HFF-Myc (cell line): Measurements from ENCODE around the gene SH3PXD2B.
"Not testable (repeated sequence)": the region's sequence is repeated elsewhere in the genome, so short reads cannot be mapped to it uniquely, and the experiment has no call there.

Experiments
- DNase-seq: peaks from one replicate; pipeline ENCODE4 v3.0.0-alpha.2; 2011; ENCODE audit warnings: low read depth; ENCODE audit errors: extremely low read depth
- H3K4me3 ChIP-seq: replicated peaks from 2 replicates; pipeline ENCODE4 v1.5.1; 2011; ENCODE audit warnings: low read depth, mild to moderate bottlenecking, control low read depth, low read length
- TF ChIP-seq, protein P1 (sequence below): IDR thresholded peaks from 2 replicates; pipeline ENCODE4 v1.5.1; 2012; ENCODE audit warnings: mild to moderate bottlenecking, low read depth, low read length, control low read depth; ENCODE audit errors: missing control alignments

Gene SH3PXD2B

DNA sequence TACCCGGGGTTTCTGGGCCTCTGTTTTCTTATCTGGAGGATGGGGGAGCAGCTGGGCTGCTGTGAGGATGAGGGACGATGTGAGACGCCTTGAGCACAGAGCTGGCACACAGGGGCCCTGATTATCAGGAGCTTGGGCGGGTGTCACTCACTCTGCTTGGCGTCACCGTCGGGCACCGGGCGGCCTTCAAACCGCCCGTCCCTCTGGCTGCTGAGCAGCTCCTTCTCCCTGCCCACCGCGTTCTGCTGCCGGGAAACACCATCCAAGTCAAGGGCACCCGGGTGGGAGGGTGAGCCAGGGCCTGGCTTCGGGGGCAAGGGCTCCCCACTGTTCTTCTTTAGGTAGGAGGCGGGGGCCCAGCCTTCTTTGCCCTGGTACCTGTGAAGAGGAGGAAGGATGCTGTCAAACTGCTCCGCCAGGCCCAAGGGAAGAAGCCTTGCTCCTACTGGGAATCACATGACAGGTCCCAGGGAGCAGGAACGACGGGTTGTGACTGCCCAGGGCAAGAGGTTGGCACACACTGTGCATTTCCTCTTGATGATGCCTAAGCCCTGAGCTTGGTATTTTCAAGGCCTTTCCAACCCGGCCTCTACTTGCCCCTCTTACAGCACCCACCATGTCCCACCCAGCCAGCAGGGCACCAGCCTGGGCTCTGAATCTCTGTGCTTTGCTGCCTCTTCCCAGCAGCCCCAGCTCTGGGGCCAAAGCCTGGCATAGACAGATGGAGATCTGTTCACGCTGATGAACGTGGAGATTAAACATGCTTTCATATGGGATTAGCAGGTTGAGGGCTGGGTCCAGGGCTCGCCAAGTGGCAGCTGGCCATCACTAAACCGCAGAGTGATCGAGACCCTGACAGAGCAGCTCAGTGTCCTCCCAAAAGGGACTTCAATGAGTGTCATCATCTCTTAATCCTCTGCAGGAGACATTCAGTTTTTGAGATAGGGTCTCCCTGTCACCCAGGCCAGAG is 103.8 kb downstream of the SH3PXD2B start:
- no peak for DNase-seq
- TF ChIP-seq, protein P1, sequence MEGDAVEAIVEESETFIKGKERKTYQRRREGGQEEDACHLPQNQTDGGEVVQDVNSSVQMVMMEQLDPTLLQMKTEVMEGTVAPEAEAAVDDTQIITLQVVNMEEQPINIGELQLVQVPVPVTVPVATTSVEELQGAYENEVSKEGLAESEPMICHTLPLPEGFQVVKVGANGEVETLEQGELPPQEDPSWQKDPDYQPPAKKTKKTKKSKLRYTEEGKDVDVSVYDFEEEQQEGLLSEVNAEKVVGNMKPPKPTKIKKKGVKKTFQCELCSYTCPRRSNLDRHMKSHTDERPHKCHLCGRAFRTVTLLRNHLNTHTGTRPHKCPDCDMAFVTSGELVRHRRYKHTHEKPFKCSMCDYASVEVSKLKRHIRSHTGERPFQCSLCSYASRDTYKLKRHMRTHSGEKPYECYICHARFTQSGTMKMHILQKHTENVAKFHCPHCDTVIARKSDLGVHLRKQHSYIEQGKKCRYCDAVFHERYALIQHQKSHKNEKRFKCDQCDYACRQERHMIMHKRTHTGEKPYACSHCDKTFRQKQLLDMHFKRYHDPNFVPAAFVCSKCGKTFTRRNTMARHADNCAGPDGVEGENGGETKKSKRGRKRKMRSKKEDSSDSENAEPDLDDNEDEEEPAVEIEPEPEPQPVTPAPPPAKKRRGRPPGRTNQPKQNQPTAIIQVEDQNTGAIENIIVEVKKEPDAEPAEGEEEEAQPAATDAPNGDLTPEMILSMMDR = no peak
- H3K4me3 ChIP-seq = no peak overlapping the region

DNA sequence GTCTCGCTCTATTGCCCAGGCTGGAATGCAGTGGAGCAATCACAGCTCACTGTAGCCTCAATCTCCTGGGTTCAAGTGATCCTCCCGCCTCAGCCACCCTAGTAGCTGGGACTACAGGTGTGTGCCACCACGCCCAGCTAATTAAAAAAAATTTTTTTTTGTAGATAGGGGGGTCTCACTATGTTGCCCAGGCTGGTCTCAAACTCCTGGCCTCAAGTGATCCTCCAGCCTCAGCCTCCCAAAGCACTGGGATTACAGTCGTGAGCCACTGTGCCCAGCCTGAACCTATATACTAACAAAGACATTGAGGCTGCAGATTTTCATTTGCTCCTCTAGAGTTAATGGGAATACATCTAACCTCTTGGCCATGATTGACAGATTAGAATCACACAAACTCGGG is 105.6 kb downstream of the SH3PXD2B start:
- DNase-seq, H3K4me3 ChIP-seq: not testable (repeated sequence)

DNA sequence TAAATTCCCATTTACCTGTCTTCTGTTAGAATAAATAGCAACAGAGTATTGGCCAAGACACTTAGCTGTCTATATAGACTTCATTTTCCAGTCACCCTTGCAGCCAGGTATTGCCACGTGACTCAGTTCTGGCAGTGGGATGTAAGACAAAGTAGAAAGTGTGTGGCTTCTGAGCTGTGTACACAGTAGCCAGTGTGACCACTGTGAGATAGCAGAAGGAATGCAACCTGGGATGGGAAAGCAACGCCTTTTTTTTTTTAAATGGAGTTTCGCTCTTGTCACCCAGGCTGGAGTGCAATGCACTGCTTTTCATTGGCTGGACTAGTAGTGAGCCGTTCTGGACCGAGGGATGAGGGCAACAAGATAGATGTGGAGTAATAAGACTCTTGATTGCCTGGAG is 106.2 kb downstream of the SH3PXD2B start:
- no peak for DNase-seq

DNA sequence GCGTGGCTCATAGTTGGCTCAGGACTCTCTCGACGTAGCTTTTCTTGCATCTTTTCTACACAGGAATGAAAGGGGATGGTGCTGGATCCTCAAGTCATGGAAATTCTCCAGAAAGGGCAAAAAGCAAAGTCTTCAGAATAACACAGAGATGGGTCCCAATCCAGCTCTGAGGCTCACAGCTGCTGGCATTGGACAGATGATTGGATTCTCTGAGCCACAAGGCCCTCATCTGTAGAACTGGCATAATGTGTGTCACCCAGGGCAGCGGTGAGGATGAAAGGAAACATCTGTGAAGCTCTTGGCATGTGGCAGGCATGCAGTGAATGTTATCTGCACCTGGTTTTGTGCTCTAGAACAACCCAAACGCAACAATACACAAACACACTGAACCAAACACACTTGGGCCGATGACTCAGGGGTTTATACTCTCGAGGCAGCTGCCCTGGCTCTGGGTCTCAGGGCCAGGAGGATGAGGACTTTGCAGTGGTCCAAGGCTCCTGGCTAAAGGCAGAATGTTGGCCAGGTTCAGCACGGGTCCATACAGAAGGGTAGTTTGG is 106.8 kb downstream of the SH3PXD2B start:
- DNase-seq = no peak
- TF ChIP-seq, protein P1 = no peak
- H3K4me3 ChIP-seq = no peak overlapping the region

More for the DNA sequence above, 106.2 kb downstream of the SH3PXD2B start:
- H3K4me3 ChIP-seq = no peak overlapping the region
- TF ChIP-seq, protein P1 = no peak

DNA sequence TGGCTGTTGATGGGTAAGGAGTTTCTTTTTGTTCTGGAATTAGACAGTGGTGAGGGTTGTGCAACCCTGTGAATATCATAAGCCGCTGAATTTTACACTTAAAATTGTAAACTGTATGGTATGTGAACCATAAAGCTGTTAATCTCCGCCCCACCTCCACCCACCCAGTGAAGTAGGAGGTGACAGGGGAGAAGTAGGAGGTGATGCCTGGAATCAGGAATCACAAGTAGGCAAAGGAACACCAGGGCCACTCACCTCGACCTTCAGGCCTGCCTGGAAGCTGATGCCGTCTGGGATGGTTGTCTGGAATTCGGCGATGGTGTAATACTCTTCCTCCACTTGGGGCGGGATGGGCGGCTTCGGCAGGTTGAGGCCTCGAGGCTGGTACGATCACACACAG is 108.4 kb downstream of the SH3PXD2B start:
- DNase-seq = no peak
- TF ChIP-seq, protein P1 = no peak
- no peak overlapping the region for H3K4me3 ChIP-seq

DNA sequence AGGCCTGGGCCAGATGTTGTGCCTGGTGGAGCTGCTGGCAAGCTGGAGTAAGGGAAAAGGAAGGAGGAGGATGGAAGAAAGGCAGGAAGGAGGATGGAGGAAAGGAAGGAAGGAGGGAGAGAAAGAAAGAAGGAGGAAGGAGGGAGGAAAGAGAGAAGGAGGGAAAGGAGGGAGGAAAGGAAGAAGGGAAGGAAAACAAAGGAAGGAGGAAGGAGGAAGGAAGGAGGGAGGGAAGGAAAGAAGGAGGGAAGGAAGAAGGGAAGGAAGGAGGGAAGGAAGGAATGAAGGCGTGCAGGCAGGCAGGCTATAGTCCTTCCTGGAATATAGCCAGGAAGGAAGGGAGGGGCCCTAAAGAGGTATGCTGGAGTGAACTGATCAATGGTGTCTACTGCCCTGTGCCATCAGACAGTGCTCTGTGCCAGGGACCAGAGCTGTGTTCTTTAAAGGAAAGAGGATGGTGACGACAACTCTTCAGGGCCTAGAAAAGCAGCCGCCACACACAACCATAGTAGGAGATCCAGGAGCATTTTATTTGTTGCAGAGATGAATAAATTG is 109.4 kb downstream of the SH3PXD2B start:
- no peak for DNase-seq
- TF ChIP-seq, protein P1 = no peak
- H3K4me3 ChIP-seq = no peak overlapping the region

DNA sequence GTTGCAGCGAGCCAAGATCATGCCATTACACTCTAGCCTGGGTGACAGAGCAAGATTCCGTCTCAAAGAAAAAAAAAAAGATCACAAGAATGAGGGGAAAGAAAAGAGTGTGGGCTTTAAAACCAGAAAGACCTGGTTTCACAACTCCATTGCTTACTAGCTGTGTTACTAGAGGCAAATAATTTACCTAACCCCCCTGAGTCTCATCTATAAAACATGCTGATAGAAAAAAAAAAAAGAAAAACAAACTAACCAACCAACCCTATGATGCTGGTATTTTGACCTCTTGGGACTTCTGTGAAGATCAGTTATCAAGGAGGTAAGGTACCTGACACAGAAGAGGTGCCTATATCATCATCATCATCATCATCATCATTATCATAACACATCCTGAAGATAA is 110.6 kb downstream of the SH3PXD2B start:
- no peak overlapping the region for H3K4me3 ChIP-seq
- DNase-seq = no peak
- TF ChIP-seq, protein P1 = no peak
